HG03175 (cell line): Measurements from ENCODE around the gene PLLP.
"Not testable (repeated sequence)": the region's sequence is repeated elsewhere in the genome, so short reads cannot be mapped to it uniquely, and the experiment has no call there.

ENCODE experiments used
- ATAC-seq: cut with Tn5 transposase; IDR thresholded peaks from one replicate; pipeline ENCODE4 v1.9.1; 2021; ENCODE audit warnings: mild to moderate bottlenecking, moderate library complexity; ENCODE audit not compliant: unreplicated experiment

PLLP gene

DNA sequence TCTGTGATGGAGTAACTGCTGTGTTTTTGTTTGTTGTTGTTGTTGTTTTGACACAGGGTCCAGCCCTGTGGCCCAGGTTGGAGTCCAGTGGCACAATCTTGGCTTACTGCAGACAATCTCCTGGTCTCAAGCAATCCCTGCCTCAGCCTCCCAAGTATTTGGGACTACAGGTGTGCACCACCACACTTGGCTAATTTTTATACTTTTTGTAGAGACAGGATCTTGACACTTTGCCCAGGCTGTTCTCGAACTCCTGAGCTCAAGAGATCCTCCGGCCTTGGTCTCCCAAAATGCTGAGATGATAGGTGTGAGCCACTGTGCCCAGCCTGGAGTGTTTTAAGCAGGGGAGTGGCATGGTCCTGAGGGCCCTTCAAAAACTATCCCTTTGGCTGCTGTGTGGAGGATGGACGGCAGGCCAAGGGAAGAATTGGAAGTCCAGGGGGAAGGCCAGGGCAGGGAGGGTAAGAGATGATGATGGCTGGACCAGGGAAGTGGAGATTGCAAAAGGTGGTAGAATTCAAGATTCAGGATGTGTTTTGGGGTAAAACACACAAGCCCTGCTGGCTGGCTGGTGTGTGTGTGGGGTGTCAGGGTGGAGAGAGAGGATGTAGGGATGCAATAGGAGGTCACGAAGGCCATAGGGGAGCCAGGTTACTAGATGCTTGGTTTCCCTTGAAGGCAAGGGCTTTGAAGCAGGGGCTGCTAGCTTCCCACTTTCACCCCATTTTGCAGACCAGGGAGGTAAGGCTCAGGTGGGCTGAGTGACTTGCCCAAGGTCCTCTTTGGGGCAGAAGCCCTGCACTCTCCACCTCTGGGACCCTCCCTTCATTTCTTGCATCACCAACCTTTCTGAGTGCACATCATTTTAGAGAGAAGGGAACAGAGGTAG is 18.8 kb upstream of the PLLP start:
- no peak for ATAC-seq

DNA sequence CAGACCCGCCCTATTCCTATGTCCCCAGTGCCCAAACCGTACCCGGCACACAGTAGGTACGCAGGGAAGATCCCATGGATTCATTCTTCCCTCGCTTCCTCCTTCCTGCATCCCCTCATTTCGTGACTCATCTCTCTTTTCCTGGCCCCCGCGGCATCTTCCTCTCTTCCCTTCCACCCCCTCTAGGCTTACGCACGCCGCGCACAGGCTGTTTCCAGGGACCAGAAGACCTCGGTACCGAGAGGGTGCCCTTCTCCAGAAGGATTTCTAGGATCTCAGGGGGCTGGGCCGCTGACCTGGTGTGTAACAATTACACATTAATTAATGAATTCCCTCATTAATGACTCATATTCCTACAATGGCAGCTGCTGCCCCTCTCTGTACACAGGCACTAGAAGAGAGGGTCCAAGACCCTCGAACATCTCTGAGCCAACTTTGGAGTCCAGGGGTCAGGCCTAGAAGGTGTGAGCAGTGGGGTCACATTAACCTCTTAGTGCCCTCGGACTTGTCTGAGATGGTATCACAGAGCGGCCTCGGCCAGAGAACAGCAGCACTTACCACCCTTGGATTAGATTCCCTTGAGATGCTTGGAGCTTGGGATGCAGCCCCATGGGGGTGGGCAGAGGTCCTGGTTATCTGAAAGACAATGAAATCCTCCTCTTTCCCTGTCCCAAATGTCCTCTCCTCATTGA is 16.8 kb upstream of the PLLP start:
- no peak for ATAC-seq

DNA sequence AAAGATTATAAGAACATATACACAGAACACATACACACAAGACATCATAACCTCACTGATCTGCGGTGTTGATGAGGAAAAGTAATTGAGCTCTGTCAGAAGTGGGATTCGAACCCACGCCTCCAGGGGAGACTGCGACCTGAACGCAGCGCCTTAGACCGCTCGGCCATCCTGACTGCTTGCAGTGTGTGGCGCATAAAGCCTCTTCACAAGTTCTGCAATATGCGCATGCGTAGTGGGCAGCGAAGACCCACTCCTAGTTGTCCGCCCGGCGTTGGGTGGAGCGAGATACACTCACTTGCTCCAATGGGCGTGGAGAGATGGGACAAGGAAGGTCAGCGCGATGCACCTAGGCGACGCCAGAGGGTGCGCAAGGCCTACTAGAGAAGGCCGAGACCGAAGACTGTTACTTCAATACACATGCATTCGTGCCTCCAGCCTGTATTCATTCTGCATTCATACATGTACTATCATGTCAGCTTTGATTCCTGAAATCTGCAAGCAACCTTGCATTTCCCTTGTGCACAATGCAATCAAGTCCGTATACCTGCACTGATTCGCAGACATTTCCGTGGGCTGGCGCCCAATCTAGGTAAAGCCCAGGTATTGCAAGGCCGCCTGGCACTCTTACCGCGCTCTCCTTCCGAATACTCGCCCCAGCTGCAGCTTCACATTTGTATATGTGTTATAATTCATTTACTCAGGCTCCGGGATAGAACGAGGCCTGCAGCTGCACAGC is 16.1 kb upstream of the PLLP start:
- ATAC-seq: peak; percentile 87

DNA sequence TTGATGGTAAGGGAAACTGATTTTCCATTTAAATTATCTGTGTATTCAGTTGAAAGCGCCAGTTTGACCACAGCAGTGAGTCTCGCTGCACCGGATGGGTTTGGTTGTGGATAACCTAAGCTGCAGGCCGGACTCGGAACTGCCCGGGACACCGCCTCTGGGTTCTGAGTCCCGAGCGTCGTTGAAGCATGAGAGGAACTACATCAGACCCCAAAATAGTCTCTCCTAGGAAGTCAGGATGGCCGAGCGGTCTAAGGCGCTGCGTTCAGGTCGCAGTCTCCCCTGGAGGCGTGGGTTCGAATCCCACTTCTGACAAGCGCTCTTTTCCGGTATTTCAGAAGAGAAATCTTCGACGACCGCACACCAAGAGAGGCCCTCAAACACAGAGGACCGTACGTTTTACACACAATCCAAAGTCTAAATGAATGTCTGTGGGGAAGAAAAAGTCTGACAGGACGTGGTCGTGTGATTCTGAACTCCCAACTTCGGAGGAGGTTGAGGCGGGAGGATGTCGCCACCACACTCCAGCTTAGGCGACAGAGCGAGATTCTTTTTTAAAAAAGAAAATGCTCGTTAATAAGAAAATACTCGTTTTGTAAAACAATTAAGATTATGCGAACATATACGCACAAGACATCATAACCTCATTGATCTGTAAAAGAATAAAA is 15.4 kb upstream of the PLLP start:
- peak; percentile 56 for ATAC-seq

DNA sequence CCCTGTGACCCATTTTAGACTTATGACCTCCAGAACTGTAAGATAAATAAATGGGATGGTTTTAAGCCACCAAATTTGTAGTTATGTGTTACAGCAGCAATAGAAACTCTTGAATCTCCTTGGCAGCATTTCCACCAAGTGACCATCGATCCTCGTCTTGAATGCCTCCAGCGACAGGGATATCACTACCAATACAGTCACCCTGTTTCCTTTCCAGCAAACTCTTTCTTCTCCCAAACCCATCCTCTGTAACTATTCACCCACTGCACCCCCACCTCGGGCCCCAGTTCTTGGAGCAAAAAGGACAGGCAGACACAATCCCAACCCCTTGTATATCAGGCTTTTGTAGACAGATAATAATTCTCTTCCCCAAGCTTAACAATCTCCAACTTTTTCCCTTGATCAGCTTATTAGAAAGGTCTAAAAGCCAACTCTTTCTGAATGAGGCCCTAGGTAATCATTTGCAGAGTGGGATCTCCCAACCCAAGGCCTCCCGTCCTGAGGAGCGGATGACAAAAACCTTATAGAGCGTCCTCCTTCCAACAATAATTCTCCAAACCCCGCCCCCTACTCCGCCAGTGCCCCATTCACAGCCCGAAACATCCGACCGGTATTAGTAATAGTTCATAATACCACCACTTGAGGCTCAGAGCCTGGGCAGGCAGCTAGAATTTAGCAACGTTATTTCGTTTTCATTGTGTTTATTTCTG is 14.7 kb upstream of the PLLP start:
- peak; percentile 35 for ATAC-seq

DNA sequence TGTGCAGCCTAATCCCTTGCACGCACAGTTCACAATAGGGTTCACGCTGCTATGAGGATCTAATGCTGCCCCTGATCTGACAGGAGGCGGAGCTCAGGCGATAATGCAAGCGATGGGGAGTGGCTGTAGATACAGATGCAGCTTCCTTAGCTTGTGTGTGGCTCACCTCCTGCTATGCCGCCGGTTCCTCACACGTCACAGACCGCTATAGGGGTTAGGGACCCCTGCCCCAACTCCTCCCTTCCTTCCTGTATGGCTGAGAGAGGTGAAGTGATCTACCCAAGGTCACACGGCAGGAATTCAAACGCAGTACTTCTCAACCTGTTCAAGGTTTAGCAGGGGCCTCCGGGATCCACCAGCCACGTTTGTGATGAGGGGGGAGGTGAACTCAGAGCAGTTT is 13.4 kb upstream of the PLLP start:
- ATAC-seq: no peak

DNA sequence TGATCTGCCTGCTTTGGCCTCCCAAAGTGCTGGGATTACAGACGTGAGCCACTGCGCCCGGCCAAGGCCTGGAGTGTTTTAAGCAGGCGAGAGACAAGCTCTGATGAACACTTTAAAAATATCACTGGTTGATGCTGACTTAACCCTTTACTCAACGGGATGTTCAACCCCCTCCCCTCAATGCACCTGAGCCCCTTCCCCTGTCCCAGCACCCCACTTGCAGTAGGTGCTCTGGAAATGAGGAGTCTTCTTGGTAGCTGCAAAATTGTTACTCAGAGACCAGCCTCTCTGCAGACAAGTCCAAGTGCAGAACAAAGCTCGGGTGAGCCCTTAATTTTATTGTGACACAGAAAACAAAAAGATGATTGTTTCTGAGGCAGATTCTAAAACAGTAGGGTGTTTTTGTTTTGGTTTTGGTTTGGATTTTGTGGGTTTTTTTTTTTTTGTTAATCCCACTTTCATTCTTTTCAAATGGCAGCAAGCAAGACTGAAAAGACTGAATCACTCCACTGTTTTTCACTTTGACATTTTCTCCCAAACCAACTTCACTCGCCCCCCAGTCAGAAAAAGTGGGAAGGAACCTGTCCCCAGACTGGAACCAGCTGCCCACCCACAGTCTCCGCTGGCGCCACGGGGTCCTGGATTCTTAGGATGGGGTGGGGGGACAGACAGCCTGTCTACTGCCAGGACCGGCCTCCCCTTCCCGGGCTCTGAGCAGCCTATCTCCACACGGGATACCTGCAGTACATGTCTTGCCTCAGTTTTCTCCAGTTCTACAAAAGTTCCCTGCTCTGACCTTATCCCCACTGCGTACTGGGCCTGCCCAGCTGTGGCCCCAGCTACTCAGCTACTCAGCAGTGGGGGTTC is 5.2 kb upstream of the PLLP start:
- ATAC-seq: no peak

DNA sequence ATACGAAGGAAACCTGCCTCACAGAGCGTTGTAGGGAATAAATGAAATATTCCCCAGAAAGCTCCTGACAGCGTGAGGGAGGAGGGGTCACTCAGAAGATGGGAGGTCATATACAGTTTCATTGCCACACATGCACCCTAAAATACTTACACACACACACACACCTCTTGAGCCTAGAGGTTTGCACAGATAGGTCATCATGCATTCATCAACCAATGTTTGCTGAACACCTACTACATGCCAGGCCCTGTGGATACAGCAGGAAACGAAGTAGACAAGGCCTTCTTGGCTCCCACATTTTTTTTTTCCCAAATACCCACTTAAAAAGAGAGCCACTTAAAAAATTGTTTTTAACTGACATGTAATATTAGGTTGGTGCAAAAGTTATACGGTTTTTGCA is 907 bp upstream of the PLLP start:
- ATAC-seq: no peak

DNA sequence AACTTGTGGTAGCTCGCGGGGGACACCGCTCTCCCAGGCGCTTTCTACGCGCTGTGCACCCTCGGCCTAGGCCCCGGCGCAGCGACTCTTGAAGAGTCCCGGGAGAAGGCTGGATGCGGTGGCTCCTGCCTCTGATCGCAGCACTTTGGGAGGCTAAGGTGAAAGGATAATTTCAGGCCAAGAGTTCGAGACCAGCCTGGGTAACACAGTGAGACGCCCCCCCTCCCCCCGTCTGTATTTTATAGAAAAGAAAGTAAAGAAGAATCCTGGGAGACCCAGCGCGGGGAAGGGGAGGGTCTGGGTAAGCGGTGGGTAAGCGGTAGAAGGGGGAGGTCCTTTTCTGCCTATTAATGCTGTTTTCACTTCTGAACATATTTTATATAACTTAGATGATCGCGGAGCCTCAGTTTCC is 486 bp upstream of the PLLP start:
- no peak for ATAC-seq

DNA sequence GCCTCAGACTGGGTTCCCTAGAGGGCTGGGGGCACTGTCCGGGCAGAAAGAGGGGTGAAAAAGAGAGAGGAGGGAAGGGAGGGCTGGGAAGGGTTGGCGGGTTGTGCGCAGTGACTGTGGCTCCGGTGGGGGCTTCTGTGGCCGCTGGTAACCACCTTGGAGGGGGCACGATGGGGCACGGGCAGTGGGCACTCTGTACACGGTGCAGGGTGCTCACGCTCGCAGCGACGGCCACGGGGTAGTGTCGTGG is 588 bp downstream of the PLLP start:
- no peak for ATAC-seq

DNA sequence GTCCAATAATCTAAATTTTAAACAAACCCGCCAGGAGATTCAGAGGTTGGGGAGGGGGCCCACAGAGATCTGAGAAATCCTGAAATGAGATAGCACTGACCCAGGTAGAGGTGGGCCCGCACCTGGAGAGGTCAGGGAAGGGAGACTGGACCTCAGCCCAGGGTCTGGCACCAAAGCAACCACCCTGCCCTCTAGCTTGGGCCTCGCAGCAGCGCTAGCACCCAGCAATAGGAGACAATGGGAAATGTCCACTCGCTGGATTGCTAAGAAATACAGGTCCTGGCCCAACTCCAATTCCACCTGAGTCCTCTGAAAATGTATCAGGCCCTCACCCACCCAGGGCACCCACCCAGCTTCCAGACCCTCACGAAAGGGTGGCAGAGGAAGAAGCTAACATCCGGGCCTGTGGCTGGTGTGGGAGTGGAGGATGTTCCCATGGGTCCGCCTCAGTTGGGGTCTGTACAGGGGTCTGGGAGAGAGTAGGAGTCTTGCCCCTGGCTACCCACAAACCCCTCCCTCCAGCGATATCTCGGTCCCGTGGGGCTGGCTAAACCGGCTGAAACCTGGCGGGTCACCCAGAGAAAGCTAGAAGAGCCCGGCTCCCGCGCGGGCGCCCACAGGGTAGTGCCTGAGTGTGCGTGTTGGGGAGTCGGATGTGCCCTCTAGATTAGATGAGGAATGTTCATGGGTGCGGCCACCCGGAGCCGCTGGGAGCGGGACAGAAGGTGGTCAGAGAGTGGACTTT is 1.1 kb downstream of the PLLP start:
- ATAC-seq: no peak

DNA sequence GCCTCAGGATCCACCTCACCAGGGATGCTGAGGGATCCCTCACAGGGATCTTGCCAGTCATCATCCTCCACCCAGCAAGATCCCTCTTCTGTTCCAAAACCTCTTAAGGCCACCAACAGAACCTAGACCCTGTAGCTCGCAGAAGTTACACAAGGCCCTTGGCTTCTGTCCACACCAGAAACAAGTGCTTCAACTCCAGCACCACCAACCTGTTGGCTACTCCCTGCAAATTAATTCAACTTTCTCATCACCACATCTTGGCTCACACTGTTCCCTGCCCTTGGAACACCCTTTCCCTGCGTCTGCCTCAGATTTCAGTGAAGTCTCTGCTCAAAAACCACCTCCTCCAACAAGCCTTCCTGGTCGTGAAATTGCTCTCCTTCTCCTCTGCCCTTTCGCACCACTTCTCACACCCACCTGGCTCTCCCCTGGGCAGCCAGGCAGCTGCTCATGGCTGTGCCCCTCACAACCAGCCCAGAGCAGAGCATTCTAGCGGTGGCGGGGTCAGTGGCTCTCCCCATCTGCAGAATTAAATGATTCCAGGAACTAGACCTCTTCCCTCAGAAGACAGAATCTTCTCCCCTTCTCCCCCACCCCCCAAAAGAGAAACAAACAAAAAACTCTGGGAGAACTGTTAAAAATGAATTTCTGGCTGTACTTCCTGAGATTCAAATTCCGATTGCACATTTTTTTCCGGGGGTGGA is 1.8 kb downstream of the PLLP start:
- no peak for ATAC-seq

DNA sequence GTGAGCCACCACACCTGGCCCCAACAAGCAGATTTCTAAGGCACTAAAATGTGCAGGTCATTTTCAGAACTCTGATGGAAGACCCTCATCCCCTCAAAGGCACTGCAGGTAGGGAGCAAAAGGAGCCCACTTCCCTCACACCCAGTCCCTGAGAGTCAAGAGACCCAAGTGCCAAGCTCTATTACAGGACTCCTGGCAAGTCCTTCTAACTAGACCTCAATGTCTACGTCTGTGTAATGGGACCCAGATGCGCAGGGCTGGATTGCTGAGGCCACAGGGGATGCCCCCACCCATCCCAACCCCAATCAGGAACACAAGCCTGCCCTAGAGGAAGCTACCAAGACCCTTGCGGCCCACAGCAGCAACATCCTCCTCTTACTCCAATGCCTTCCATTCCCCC is 2.7 kb downstream of the PLLP start:
- ATAC-seq: no peak

DNA sequence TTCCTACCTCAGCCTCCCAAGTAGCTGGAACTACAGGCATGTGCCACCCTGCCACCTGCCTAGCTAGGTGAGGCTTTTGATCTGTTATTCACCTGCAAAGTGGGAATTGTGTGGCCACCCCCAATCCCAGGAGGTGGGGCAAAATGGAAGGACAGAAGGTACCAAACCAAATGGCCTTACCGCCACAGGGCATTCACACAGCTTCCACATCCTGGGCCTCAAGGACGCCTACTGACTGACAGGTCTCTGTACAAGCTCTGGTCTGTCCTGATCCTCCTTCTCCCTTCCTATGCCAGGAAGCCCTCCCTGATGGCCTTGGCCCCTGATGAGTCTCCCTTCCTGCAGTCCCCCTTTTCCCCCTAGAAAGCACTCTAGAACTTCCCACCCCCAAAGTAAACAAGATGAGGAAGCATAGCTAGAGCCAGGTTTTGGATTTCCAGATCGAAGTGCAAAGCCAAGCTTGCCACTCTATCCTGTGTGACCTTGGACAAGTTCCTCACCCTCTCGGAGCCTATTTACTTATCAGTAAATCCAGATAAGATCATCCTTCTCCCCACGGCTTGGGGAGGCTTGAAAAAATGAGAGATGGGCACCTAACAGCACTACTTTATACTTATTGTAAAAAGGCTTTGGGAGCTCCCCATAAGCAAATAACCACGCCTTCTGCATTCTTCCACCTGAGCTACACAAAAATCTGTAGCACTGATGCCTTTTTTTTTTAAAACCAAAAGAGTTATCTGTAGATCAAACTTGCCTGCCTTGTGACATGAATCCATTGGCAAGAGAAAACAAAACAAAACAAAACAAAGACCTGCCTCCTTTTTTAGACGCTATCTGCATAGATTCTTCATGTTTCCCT is 4.5 kb downstream of the PLLP start:
- no peak for ATAC-seq

DNA sequence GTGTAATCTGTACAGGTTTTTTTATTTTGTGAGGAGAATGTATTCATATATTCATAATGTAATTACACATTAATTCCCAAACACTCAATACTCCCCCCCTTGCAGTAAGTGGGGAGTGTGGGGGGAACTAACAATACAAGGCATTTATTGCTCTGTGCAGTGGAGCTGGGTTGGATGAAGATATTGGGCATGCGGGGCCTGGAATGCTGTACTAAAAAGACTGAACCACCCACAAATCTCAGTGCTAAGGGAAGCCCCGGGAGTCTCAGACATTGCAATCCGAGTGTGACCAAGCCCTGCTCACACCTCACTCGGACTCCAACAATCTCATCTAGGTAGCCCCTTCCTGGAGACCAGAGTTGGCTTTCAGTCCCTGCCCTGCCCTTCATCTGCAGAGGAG is 6.0 kb downstream of the PLLP start:
- no peak for ATAC-seq

DNA sequence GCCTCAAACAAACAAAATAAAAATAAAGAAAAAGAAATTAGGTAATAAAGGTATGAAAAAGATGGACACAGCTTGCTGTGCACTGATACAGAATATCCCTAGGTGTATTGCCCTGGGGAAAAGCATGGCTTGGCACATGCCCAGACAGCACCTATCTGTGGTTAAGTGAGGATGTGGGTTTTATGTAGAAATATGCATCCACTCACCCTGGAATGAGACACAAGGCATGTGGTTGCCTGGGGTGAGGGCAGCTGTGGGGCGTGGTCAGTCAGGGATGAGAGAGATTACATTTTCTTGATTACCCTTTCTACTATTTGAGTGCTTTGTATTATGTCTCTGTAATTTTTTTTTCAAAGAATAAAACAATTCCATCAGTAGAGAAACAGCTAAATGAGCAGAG is 6.9 kb downstream of the PLLP start:
- ATAC-seq: no peak

DNA sequence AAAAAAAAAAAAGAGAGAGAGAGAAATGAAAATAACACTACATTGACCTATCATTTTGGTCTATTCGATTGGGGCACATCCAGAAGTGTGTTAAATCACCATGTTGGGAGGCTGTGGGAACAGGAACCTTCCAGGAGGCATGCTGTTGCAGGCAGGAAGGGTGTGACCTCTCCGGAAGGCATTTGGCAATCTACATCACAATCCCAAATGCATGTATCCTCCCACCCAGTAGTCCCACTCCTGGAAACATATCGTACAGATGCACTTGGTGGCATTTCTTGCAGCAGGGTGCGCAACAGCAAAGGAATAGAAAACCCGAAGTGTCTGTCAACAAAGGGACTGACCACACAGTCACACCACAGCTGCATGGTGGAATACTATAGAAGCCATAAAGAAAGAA is 7.9 kb downstream of the PLLP start:
- ATAC-seq: no peak

DNA sequence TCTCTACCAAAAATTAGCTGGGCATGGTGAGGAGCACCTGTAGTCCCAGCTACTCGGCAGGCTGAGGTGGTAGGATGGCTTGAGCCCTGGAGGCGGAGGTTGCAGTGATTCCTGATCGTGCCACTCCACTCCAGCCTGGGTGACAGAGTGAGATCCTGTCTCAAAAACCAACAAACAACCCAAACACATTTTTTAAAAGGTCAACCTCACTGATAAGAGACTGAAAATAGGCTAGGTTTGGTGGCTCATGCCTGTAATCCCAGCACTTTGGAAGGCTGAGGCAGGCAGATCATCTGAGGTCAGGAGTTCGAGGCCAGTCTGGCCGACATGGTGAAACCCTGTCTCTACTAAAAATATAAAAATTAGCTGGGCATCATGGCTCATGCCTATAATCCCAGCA is 8.5 kb downstream of the PLLP start:
- not testable (repeated sequence) for ATAC-seq
